Esophagus muscularis mucosa (tissue), 4 donors: ENCODE measurements around the gene FOXN3. TPM values are rescaled to one million over a fixed set of nuclear protein-coding genes. Genes with fewer than 3 reads are reported as not detected.

Experiments
- DNase-seq: peaks from one replicate; pipeline ENCODE4 v3.0.0-alpha.2; 2017; ENCODE audit errors: extremely low spot score
- H3K27ac ChIP-seq, 4 donors: fragments of 200-600 bp; sonication (generic); replicated peaks in 1 of 4; 1 replicate in 3 of 4; 2 replicates in 1 of 4; pipeline ENCODE4 v1.5.1; 2016 to 2019; ENCODE audit warnings: mild to moderate bottlenecking in 1 of 4
- H3K27me3 ChIP-seq, 4 donors: fragments of 200-600 bp; sonication (generic); one replicate each; pipeline versions ENCODE4 v1.5.1 to v1.6.0; 2016 to 2019
- H3K36me3 ChIP-seq, 4 donors: fragments of 200-600 bp; sonication (generic); one replicate each; pipeline ENCODE4 v1.5.1; 2016 to 2019
- H3K4me1 ChIP-seq, 4 donors: fragments of 200-600 bp; sonication (generic); one replicate each; pipeline ENCODE4 v1.5.1; 2016 to 2019
- H3K4me3 ChIP-seq, 4 donors: fragments of 200-600 bp; sonication (generic); 1 replicate in 2 of 4; 2 replicates in 2 of 4; pipeline ENCODE4 v1.5.1; 2016 to 2019; ENCODE audit warnings: mild to moderate bottlenecking in 4 of 4, moderate library complexity in 1 of 4
- H3K9me3 ChIP-seq, 4 donors: fragments of 200-600 bp; sonication (generic); 1 replicate in 3 of 4; 2 replicates in 1 of 4; pipeline ENCODE4 v1.5.1; 2016 to 2019
- CTCF ChIP-seq, 3 experiments: fragments of 200-600 bp in 2 of 3; fragments of 450-650 bp in 1 of 3; sonication (generic) in 2 of 3; IDR thresholded peaks; one replicate each; pipeline ENCODE4 v1.5.1; 2017 to 2019; ENCODE audit warnings: antibody characterized with exemption in 3 of 3, mild to moderate bottlenecking in 2 of 3, moderate library complexity in 1 of 3
- EP300 ChIP-seq: sonication (generic); formaldehyde crosslinking; IDR thresholded peaks from one replicate; pipeline ENCODE4 v1.6.1; 2017; ENCODE audit warnings: antibody characterized with exemption
- POLR2A ChIP-seq: fragments of 450-650 bp; IDR thresholded peaks from one replicate; pipeline ENCODE4 v1.6.1; 2017; ENCODE audit warnings: antibody characterized with exemption, moderate library complexity, mild to moderate bottlenecking, low read depth
- POLR2AphosphoS5 ChIP-seq, 2 donors: sonication (generic); formaldehyde crosslinking; IDR thresholded peaks; one replicate each; pipeline ENCODE4 v1.6.1; 2017; ENCODE audit warnings: antibody characterized with exemption in 2 of 2
- WGBS: methylation state at CpG from one replicate; pipeline ENCODE4 v1.1.5; 2018; 5-methylcytosine and 5-hydroxymethylcytosine counted together
- intact Hi-C: fragments of 100-400 bp; cut with DNase I; formaldehyde crosslinking; loops from one replicate; pipeline ENCODE4 v1.15.1; 2023
- total RNA-seq, 4 donors: library from RNA; depleted of rRNA; stranded (reverse); fragments of >200 nt; gene quantifications; one replicate each; pipeline versions ENCODE4 v1.1.0 to v1.2.1, GENCODE V29; 2016

Gene FOXN3
- total RNA-seq, 4 donors from 2014 or later: 114 to 180 (median 145) TPM

- no peak for TF ChIP-seq POLR2AphosphoS5 (IDR thresholded peaks at IDR 0.05)
- TF ChIP-seq EP300: no peak
- TF ChIP-seq CTCF (IDR thresholded peaks at IDR 0.05): no peak
- no peak for TF ChIP-seq POLR2A
- Histone ChIP-seq H3K4me1 (peaks cover 14 to 31% (median 22%) of the 10 kb centered on the region in 4 donors), H3K27ac (no peak overlapping the region), H3K36me3 (peaks cover 0 to 8% (median 0%) of the 10 kb centered on the region in 4 donors), H3K4me3 (no peak overlapping the region), H3K9me3 (no peaks in the 10 kb centered on the region), H3K27me3 (no peaks in the 10 kb centered on the region)
- DNase-seq: no peak
- intact Hi-C loops: no loop called here
- 64% methylated on average over 5 of the region's 5 CpGs for WGBS
Observed at GRCh38 chr14:89289477-89289876, 127.6 kb downstream of the FOXN3 start.

GRCh38 chr14:89288114-89288513 lies 128.9 kb downstream of the FOXN3 start:
- peaks cover 0 to 8% (median 0%) of the 10 kb centered on the region in 4 donors for H3K36me3 ChIP-seq
- no peaks in the 10 kb centered on the region for H3K9me3 ChIP-seq
- intact Hi-C loops: no loop called here
- 97% methylated on average over 3 of the region's 3 CpGs for WGBS
- DNase-seq: no peak
- H3K4me3 ChIP-seq: no peak overlapping the region
- peaks cover 3 to 18% (median 10%) of the 10 kb centered on the region in 4 donors for H3K4me1 ChIP-seq
- no peak for TF ChIP-seq CTCF (IDR thresholded peaks at IDR 0.05)
- TF ChIP-seq POLR2A: no peak
- TF ChIP-seq POLR2AphosphoS5 (IDR thresholded peaks at IDR 0.05): no peak
- TF ChIP-seq EP300: no peak
- H3K27ac ChIP-seq: no peak overlapping the region
- H3K27me3 ChIP-seq: no peaks in the 10 kb centered on the region

GRCh38 chr14:89284333-89285058 lies 132.5 kb downstream of the FOXN3 start:
- peaks cover 0 to 16% (median 12%) of the 10 kb centered on the region in 4 donors for H3K36me3 ChIP-seq
- no peak for TF ChIP-seq POLR2AphosphoS5 (IDR thresholded peaks at IDR 0.05)
- WGBS: 97% methylated on average over 13 of the region's 13 CpGs
- no peak overlapping the region for H3K27ac ChIP-seq
- no peaks in the 10 kb centered on the region for H3K27me3 ChIP-seq
- intact Hi-C loops: no loop called here
- DNase-seq: no peak
- H3K9me3 ChIP-seq: no peaks in the 10 kb centered on the region
- no peak overlapping the region for H3K4me3 ChIP-seq
- H3K4me1 ChIP-seq: no peaks in the 10 kb centered on the region

GRCh38 chr14:89283327-89284060 lies 133.5 kb downstream of the FOXN3 start:
- 90% methylated on average over 5 of the region's 6 CpGs for WGBS
- intact Hi-C loops: no loop called here
- Histone ChIP-seq H3K4me1 (no peaks in the 10 kb centered on the region), H3K36me3 (peaks cover 0 to 16% (median 12%) of the 10 kb centered on the region in 4 donors), H3K27me3 (no peaks in the 10 kb centered on the region), H3K9me3 (no peaks in the 10 kb centered on the region), H3K4me3 (no peak overlapping the region), H3K27ac (no peak overlapping the region)
- DNase-seq: no peak
- no peak for TF ChIP-seq POLR2A
- TF ChIP-seq EP300: no peak

GRCh38 chr14:89282191-89282590 lies 134.8 kb downstream of the FOXN3 start:
- intact Hi-C loops: no loop called here
- Histone ChIP-seq H3K27me3 (no peaks in the 10 kb centered on the region), H3K4me3 (no peak overlapping the region), H3K36me3 (peaks cover 0 to 16% (median 12%) of the 10 kb centered on the region in 4 donors), H3K4me1 (no peaks in the 10 kb centered on the region), H3K9me3 (no peaks in the 10 kb centered on the region), H3K27ac (no peak overlapping the region)
- WGBS: 93% methylated on average over 4 of the region's 4 CpGs
- no peak for TF ChIP-seq POLR2AphosphoS5 (IDR thresholded peaks at IDR 0.05)
- no peak for TF ChIP-seq EP300
- no peak for TF ChIP-seq POLR2A
- no peak for TF ChIP-seq CTCF (IDR thresholded peaks at IDR 0.05)
- no peak for DNase-seq
